H9 (cell line): Measurements from ENCODE around the gene RTN4R. TPM values are rescaled to one million over a fixed set of nuclear protein-coding genes. Genes with fewer than 3 reads are reported as not detected.

Source experiments
- DNase-seq: peaks from one replicate; pipeline ENCODE4 v3.0.0-alpha.2; 2017
- H2AFZ ChIP-seq: one replicate; pipeline ENCODE4 v1.6.1; 2013; ENCODE audit warnings: mild to moderate bottlenecking, low read length, control low read depth, moderate library complexity
- H2AK5ac ChIP-seq: 2 replicates; pipeline ENCODE4 v1.6.1; 2013; ENCODE audit warnings: low read length, control low read depth, mixed read lengths; ENCODE audit not compliant: insufficient read length
- H2BK120ac ChIP-seq: one replicate; pipeline ENCODE4 v1.6.1; 2013; ENCODE audit warnings: low read depth, mild to moderate bottlenecking, low read length, control low read depth, inconsistent platforms; ENCODE audit not compliant: poor library complexity, severe bottlenecking
- H2BK12ac ChIP-seq: 2 replicates; pipeline ENCODE4 v1.6.1; 2013; ENCODE audit warnings: low read length, control low read depth, mixed read lengths, low read depth; ENCODE audit not compliant: insufficient read length
- H2BK15ac ChIP-seq: 2 replicates; pipeline ENCODE4 v1.6.1; 2013; ENCODE audit warnings: low read depth, low read length, control low read depth
- H2BK20ac ChIP-seq: one replicate; pipeline ENCODE4 v1.6.1; 2013; ENCODE audit warnings: low read depth, mild to moderate bottlenecking, low read length, control low read depth, inconsistent platforms; ENCODE audit not compliant: poor library complexity, severe bottlenecking
- H2BK5ac ChIP-seq: 2 replicates; pipeline ENCODE4 v1.6.1; 2013; ENCODE audit warnings: low read length, control low read depth, mixed read lengths; ENCODE audit not compliant: insufficient read length
- H3K14ac ChIP-seq: 2 replicates; pipeline ENCODE4 v1.6.1; 2013; ENCODE audit warnings: low read length, control low read depth; ENCODE audit not compliant: insufficient read depth
- H3K18ac ChIP-seq: 2 replicates; pipeline ENCODE4 v1.6.1; 2013; ENCODE audit warnings: low read depth, mild to moderate bottlenecking, mixed read lengths, low read length, control low read depth; ENCODE audit not compliant: insufficient read length
- H3K23ac ChIP-seq: 2 replicates; pipeline ENCODE4 v1.6.1; 2013; ENCODE audit warnings: low read length, control low read depth, mixed read lengths, low read depth; ENCODE audit not compliant: insufficient read length
- H3K23me2 ChIP-seq: 2 replicates; pipeline ENCODE4 v1.6.1; 2013; ENCODE audit warnings: low read depth, mild to moderate bottlenecking, mixed read lengths, low read length, control low read depth; ENCODE audit not compliant: insufficient read length, poor library complexity, severe bottlenecking
- H3K27ac ChIP-seq: 2 replicates; pipeline ENCODE4 v1.5.1; 2013; ENCODE audit warnings: low read length, control low read depth, mixed read lengths, low read depth; ENCODE audit not compliant: insufficient read length
- H3K27me3 ChIP-seq: 2 replicates; pipeline ENCODE4 v1.6.1; 2013; ENCODE audit warnings: low read length, control low read depth, inconsistent platforms; ENCODE audit not compliant: insufficient read depth
- H3K4ac ChIP-seq: 2 replicates; pipeline ENCODE4 v1.6.1; 2013; ENCODE audit warnings: low read depth, mild to moderate bottlenecking, control low read depth, inconsistent platforms, low read length, moderate library complexity
- H3K4me1 ChIP-seq: 2 replicates; pipeline ENCODE4 v1.6.1; 2013; ENCODE audit warnings: low read length, control low read depth, inconsistent platforms; ENCODE audit not compliant: insufficient read depth
- H3K4me2 ChIP-seq: 2 replicates; pipeline ENCODE4 v1.6.1; 2013; ENCODE audit warnings: low read length, control low read depth, mixed read lengths; ENCODE audit not compliant: insufficient read length, insufficient read depth
- H3K56ac ChIP-seq: 2 replicates; pipeline ENCODE4 v1.6.1; 2013; ENCODE audit warnings: low read depth, mild to moderate bottlenecking, mixed read lengths, low read length, control low read depth; ENCODE audit not compliant: insufficient read length
- H3K79me1 ChIP-seq: 2 replicates; pipeline ENCODE4 v1.6.1; 2013; ENCODE audit warnings: low read depth, mild to moderate bottlenecking, moderate library complexity, low read length, control low read depth, inconsistent platforms; ENCODE audit not compliant: insufficient read depth, poor library complexity, severe bottlenecking
- H3K79me2 ChIP-seq: 2 replicates; pipeline ENCODE4 v1.6.1; 2013; ENCODE audit warnings: low read length, control low read depth, inconsistent platforms; ENCODE audit not compliant: insufficient read depth
- H3K9ac ChIP-seq: 2 replicates; pipeline ENCODE4 v1.6.1; 2013; ENCODE audit warnings: low read length, control low read depth, mixed read lengths; ENCODE audit not compliant: insufficient read length; ENCODE audit errors: extremely low read depth
- H3K9me3 ChIP-seq: one replicate; pipeline ENCODE4 v1.6.1; 2013; ENCODE audit warnings: low read depth, low read length, inconsistent platforms; ENCODE audit not compliant: control insufficient read depth
- H3T11ph ChIP-seq: one replicate; pipeline ENCODE4 v1.6.1; 2013; ENCODE audit warnings: mild to moderate bottlenecking, low read length, control low read depth, inconsistent platforms
- H4K20me1 ChIP-seq: one replicate; pipeline ENCODE4 v1.6.1; 2013; ENCODE audit not compliant: control insufficient read depth, insufficient read length, insufficient read depth
- H4K5ac ChIP-seq: 2 replicates; pipeline ENCODE4 v1.6.1; 2013; ENCODE audit warnings: low read depth, mild to moderate bottlenecking, mixed read lengths, low read length, control low read depth; ENCODE audit not compliant: insufficient read length
- H4K8ac ChIP-seq: replicated peaks from 2 replicates; pipeline ENCODE4 v1.6.1; 2013; ENCODE audit warnings: low read length, control low read depth, mixed read lengths, low read depth; ENCODE audit not compliant: insufficient read length
- H4K91ac ChIP-seq: 2 replicates; pipeline ENCODE4 v1.6.1; 2013; ENCODE audit warnings: low read depth, mild to moderate bottlenecking, moderate library complexity, mixed read lengths, low read length, control low read depth; ENCODE audit not compliant: insufficient read length
- H3K27ac Mint-ChIP-seq, 3 experiments: 2 replicates in 2 of 3; 3 replicates in 1 of 3; pipeline ENCODE4 v1.8.0; 2020 to 2021; ENCODE audit warnings: mixed read lengths in 3 of 3, mild to moderate bottlenecking in 1 of 3, moderate library complexity in 1 of 3
- H3K27me3 Mint-ChIP-seq: 2 replicates; pipeline ENCODE4 v1.8.0; 2021; ENCODE audit warnings: low read depth, mild to moderate bottlenecking, moderate library complexity, mixed read lengths
- H3K36me3 Mint-ChIP-seq, 3 experiments: 2 replicates in 2 of 3; 3 replicates in 1 of 3; pipeline ENCODE4 v1.8.0; 2020 to 2021; ENCODE audit warnings: low read depth in 3 of 3, mixed read lengths in 3 of 3; ENCODE audit not compliant: insufficient read depth in 1 of 3
- H3K4me1 Mint-ChIP-seq, 2 experiments: 2 replicates each; pipeline ENCODE4 v1.8.0; 2020; ENCODE audit warnings: mixed read lengths in 2 of 2
- H3K4me3 Mint-ChIP-seq, 2 experiments: 2 replicates in 1 of 2; 3 replicates in 1 of 2; pipeline ENCODE4 v1.8.0; 2020 to 2021; ENCODE audit warnings: mild to moderate bottlenecking in 2 of 2, mixed read lengths in 2 of 2, moderate library complexity in 1 of 2
- H3K9me3 Mint-ChIP-seq, 2 experiments: 2 replicates in 1 of 2; 3 replicates in 1 of 2; pipeline ENCODE4 v1.8.0; 2020; ENCODE audit warnings: mild to moderate bottlenecking in 2 of 2, mixed read lengths in 2 of 2, moderate library complexity in 1 of 2
- CTCF ChIP-seq: fragments of 200-600 bp; sonication (generic); conservative IDR thresholded peaks from 3 replicates; pipeline ENCODE4 v1.8.0; 2021; ENCODE audit warnings: antibody characterized with exemption, mild to moderate bottlenecking
- WGBS: extraction: QIAGEN DNeasy Blood & Tissue Kit; methylation state at CpG from one replicate; pipeline ENCODE4 v1.1.7; 2013; ENCODE audit warnings: missing lambda C conversion rate, low lambda C conversion rate, mixed read lengths; ENCODE audit not compliant: insufficient read length; ENCODE audit errors: extremely low coverage; 5-methylcytosine and 5-hydroxymethylcytosine counted together
- total RNA-seq: library from RNA; stranded (reverse); gene quantifications from 2 replicates; pipeline ENCODE4 v1.2.1, GENCODE V29; 2021

RTN4R gene
- total RNA-seq, 1 experiment from 2014 or later = 19.0 TPM

GRCh38 chr22:20296598-20296997 lies 28.5 kb upstream of the RTN4R start:
- Histone ChIP-seq H2BK120ac (no peak overlapping the region), H3K4me2 (no peak overlapping the region), H3K9ac (no peak overlapping the region), H3K18ac (no peak overlapping the region), H2BK5ac (no peak overlapping the region), H2AFZ (no peak overlapping the region), H2BK15ac (no peak overlapping the region), H4K8ac (no peak overlapping the region), H3K56ac (no peak overlapping the region), H3K79me1 (no peaks in the 10 kb centered on the region), H3K27ac (no peak overlapping the region), H3K23me2 (peaks cover 5% of the 10 kb centered on the region), H3K79me2 (no peaks in the 10 kb centered on the region), H4K91ac (no peak overlapping the region), H2BK20ac (no peak overlapping the region), H4K5ac (no peak overlapping the region), H2AK5ac (no peak overlapping the region), H3K4me1 (no peaks in the 10 kb centered on the region), H2BK12ac (no peak overlapping the region), H3K14ac (no peak overlapping the region), H3K23ac (no peak overlapping the region), H4K20me1 (no peaks in the 10 kb centered on the region), H3K4ac (no peak overlapping the region), H3K9me3 (no peaks in the 10 kb centered on the region), H3T11ph (no peak overlapping the region), H3K27me3 (peaks cover 6% of the 10 kb centered on the region; the same call in 1 of the 2 replicates)
- no peaks in the 10 kb centered on the region for H3K36me3 Mint-ChIP-seq
- H3K9me3 Mint-ChIP-seq = no peaks in the 10 kb centered on the region
- DNase-seq = no peak
- H3K4me1 Mint-ChIP-seq = peaks cover 4 to 7% of the 10 kb centered on the region in 2 experiments; a peak in 3 of 4 replicates
- no peak overlapping the region for H3K27ac Mint-ChIP-seq
- no CpG with 5 or more reads among the region's 9 CpGs for WGBS
- TF ChIP-seq CTCF = no peak
- H3K4me3 Mint-ChIP-seq = no peak overlapping the region
- peaks cover 51% of the 10 kb centered on the region for H3K27me3 Mint-ChIP-seq
